Prostate gland (tissue), 2 donors: Measurements from ENCODE around the gene CHRNA4. TPM values are rescaled to one million over a fixed set of nuclear protein-coding genes. Genes with fewer than 3 reads are reported as not detected.

Experiments used
- DNase-seq: peaks from one replicate; pipeline ENCODE4 v3.0.0-alpha.2; 2019; ENCODE audit warnings: low spot score
- H3K27ac ChIP-seq, 2 donors: fragments of 200-600 bp; sonication (generic); 2 replicates each; pipeline ENCODE4 v1.5.1; 2017 to 2019
- H3K27me3 ChIP-seq: fragments of 200-600 bp; sonication (generic); replicated peaks from 2 replicates; pipeline ENCODE4 v1.5.1; 2019; ENCODE audit not compliant: insufficient read depth
- H3K36me3 ChIP-seq, 2 donors: fragments of 200-600 bp; sonication (generic); 1 replicate in 1 of 2; 2 replicates in 1 of 2; pipeline versions ENCODE4 v1.5.1 to v1.8.1; 2017 to 2019
- H3K4me1 ChIP-seq: fragments of 200-600 bp; sonication (generic); replicated peaks from 2 replicates; pipeline ENCODE4 v1.5.1; 2019
- H3K4me3 ChIP-seq, 2 donors: fragments of 200-600 bp; sonication (generic); 2 replicates each; pipeline ENCODE4 v1.5.1; 2017 to 2019
- H3K9me3 ChIP-seq: fragments of 200-600 bp; sonication (generic); 2 replicates; pipeline ENCODE4 v1.5.1; 2017
- CTCF ChIP-seq, 4 experiments: fragments of 200-600 bp in 2 of 4; fragments of 450-650 bp in 2 of 4; sonication (generic) in 2 of 4; IDR thresholded peaks; 1 replicate in 3 of 4; 2 replicates in 1 of 4; pipeline ENCODE4 v1.5.1; 2016 to 2019; ENCODE audit warnings: antibody characterized with exemption in 4 of 4, mild to moderate bottlenecking in 2 of 4, moderate library complexity in 2 of 4
- POLR2A ChIP-seq: fragments of 450-650 bp; IDR thresholded peaks from one replicate; pipeline ENCODE4 v1.6.1; 2016; ENCODE audit warnings: antibody characterized with exemption, mild to moderate bottlenecking
- POLR2AphosphoS5 ChIP-seq: sonication (generic); formaldehyde crosslinking; IDR thresholded peaks from one replicate; pipeline ENCODE4 v1.6.1; 2017; ENCODE audit warnings: antibody characterized with exemption
- WGBS: methylation state at CpG from one replicate; pipeline ENCODE4 v1.1.5; 2018; 5-methylcytosine and 5-hydroxymethylcytosine counted together
- intact Hi-C: fragments of 100-400 bp; cut with DNase I; formaldehyde crosslinking; loops from one replicate; pipeline ENCODE4 v1.14.2; 2022
- total RNA-seq, 2 donors: library from RNA; depleted of rRNA; stranded (reverse); fragments of >200 nt; gene quantifications; one replicate each; pipeline ENCODE4 v1.1.0, GENCODE V29; 2016

The CHRNA4 gene
- total RNA-seq, 2 donors from 2014 or later, result 7.2 TPM; not detected in 1

- Histone ChIP-seq H3K36me3 (no peaks in the 10 kb centered on the region), H3K4me1 (no peaks in the 10 kb centered on the region), H3K4me3 (no peak overlapping the region), H3K27me3 (no peaks in the 10 kb centered on the region), H3K27ac (no peak overlapping the region), H3K9me3 (no peaks in the 10 kb centered on the region)
- intact Hi-C loops, result no loop called here
- DNase-seq, result no peak
- WGBS, result 78% methylated on average over 26 of the region's 31 CpGs
- TF ChIP-seq POLR2A (no peak), POLR2AphosphoS5 (no peak), CTCF (IDR thresholded peaks at IDR 0.05) (no peak)
These were observed 45.2 kb downstream of the CHRNA4 start for GRCh38 chr20:63315731-63316491.

- intact Hi-C loops, result no loop called here
- Histone ChIP-seq H3K9me3 (no peaks in the 10 kb centered on the region), H3K4me1 (no peaks in the 10 kb centered on the region), H3K27me3 (no peaks in the 10 kb centered on the region), H3K4me3 (no peak overlapping the region), H3K27ac (no peak overlapping the region), H3K36me3 (no peaks in the 10 kb centered on the region)
- no peak for DNase-seq
- 74% methylated on average over 15 of the region's 15 CpGs for WGBS
- TF ChIP-seq POLR2AphosphoS5, result no peak
- TF ChIP-seq CTCF (IDR thresholded peaks at IDR 0.05), result no peak
- no peak for TF ChIP-seq POLR2A
These were observed 45.9 kb downstream of the CHRNA4 start for GRCh38 chr20:63315240-63315689.

- intact Hi-C loops, result no loop called here
- Histone ChIP-seq H3K27ac (no peak overlapping the region), H3K27me3 (no peaks in the 10 kb centered on the region), H3K4me1 (no peaks in the 10 kb centered on the region), H3K9me3 (no peaks in the 10 kb centered on the region), H3K4me3 (no peak overlapping the region), H3K36me3 (no peaks in the 10 kb centered on the region)
- no peak for DNase-seq
- WGBS, result 85% methylated on average over 20 of the region's 21 CpGs
- TF ChIP-seq CTCF (IDR thresholded peaks at IDR 0.05), result no peak
- TF ChIP-seq POLR2AphosphoS5, result no peak
- no peak for TF ChIP-seq POLR2A
These were observed 46.4 kb downstream of the CHRNA4 start for GRCh38 chr20:63314566-63315239.

- Histone ChIP-seq H3K4me1 (no peaks in the 10 kb centered on the region), H3K27ac (no peak overlapping the region), H3K9me3 (no peaks in the 10 kb centered on the region), H3K27me3 (peaks cover 4% of the 10 kb centered on the region), H3K4me3 (no peak overlapping the region), H3K36me3 (no peaks in the 10 kb centered on the region)
- DNase-seq, result no peak
- WGBS, result 64% methylated on average over 9 of the region's 9 CpGs
- no peak for TF ChIP-seq CTCF (IDR thresholded peaks at IDR 0.05)
- TF ChIP-seq POLR2AphosphoS5, result no peak
- no peak for TF ChIP-seq POLR2A
- intact Hi-C loops, result no loop called here
These were observed 47.1 kb downstream of the CHRNA4 start for GRCh38 chr20:63314015-63314471.
